ENCODE data around the gene ADNP. TPM values are rescaled to one million over a fixed set of nuclear protein-coding genes. Genes with fewer than 3 reads are reported as not detected.
A peak's percentile ranks its signal among the peaks of the same experiment; 100 is the strongest.

The ADNP gene
- polyA plus RNA-seq, 1 donor (not counting 4 experiments of a cell fraction or from before 2014, with no cell fraction given) = 29.3 TPM

GRCh38 chr20:50932016-50932485 is 814 bp upstream of the ADNP start:
- peak overlapping the region; percentile 58 for H2AFZ ChIP-seq (ENCODE audit: control insufficient read depth, low read length)

DNA sequence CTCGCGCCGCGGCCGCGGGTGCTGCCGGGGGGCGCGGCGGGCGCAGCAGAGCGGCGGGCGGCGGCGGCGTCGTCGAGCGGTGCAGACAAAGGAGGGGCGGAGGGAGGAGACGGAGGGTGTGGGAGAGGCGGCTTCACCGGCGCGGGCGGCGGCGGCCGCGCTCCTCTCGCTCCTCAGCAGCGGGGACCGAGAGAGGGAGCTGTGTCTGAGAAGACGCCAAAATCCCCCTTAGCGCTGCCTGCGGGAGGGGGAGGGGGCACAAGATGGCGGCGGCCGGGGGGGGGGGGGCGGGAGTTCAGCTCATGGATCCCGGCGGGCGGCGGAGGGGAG is 296 bp downstream of the ADNP start:
- Histone ChIP-seq H3K27ac (ENCODE audit: control insufficient read depth, insufficient read depth, low read length) (peak overlapping the region; percentile 94), H3K9me3 (ENCODE audit: control insufficient read depth, low read depth, low read length) (no peaks in the 10 kb centered on the region), H3K79me2 (ENCODE audit: control insufficient read depth, insufficient read depth, low read length) (peaks cover 45% of the 10 kb centered on the region), H2AFZ (ENCODE audit: control insufficient read depth, low read length) (no peak overlapping the region), H3K9me1 (ENCODE audit: control insufficient read depth, extremely low read depth, insufficient read depth, low read length) (no peaks in the 10 kb centered on the region), H4K20me1 (ENCODE audit: control insufficient read depth, extremely low read depth, insufficient read depth, low read length) (no peaks in the 10 kb centered on the region), H3K27me3 (ENCODE audit: control insufficient read depth, extremely low read depth, insufficient read depth, low read length) (no peaks in the 10 kb centered on the region), H3K4me3 (ENCODE audit: control insufficient read depth in 2 of 3, extremely low read depth in 1 of 3, insufficient read depth in 2 of 3, low read depth in 1 of 3, low read length in 3 of 3) (peak overlapping the region; percentile 52 to 86 (median 60)), H3K4me2 (ENCODE audit: control insufficient read depth, extremely low read depth, insufficient read depth, low read depth, low read length) (no peak overlapping the region), H3K36me3 (ENCODE audit: control insufficient read depth in 2 of 2, extremely low read depth in 1 of 2, insufficient read depth in 2 of 2, low read length in 2 of 2) (peaks cover 15 to 26% of the 10 kb centered on the region in 2 experiments), H3K9ac (ENCODE audit: control insufficient read depth, extremely low read depth, insufficient read depth, low read length) (peak overlapping the region; percentile 87), H3K4me1 (ENCODE audit: control insufficient read depth, extremely low read depth, insufficient read depth, low read length) (peaks cover 21% of the 10 kb centered on the region)
- TF ChIP-seq CTCF (optimal IDR thresholded peaks at IDR 0.05 in 1 of 3, IDR thresholded peaks at IDR 0.05 in 1 of 3, conservative IDR thresholded peaks at IDR 0.05 in 1 of 3; ENCODE audit: extremely low read depth in 1 of 3, insufficient read depth in 2 of 3, low read length in 3 of 3) (no peak), EZH2 (IDR thresholded peaks at IDR 0.05; ENCODE audit: low read length) (no peak)
- dilution Hi-C loops (cut with MboI; ENCODE audit: extremely low pct_ligation_motif_present, low sequenced_read_pairs) = no loop called here
- DNase-seq (ENCODE audit: low read depth, low spot score) (no peak), FAIRE-seq (no peak)

More at GRCh38 chr20:50932016-50932485, 814 bp upstream of the ADNP start:
- Histone ChIP-seq H3K27ac (ENCODE audit: control insufficient read depth, insufficient read depth, low read length) (peak overlapping the region; percentile 94), H3K9me1 (ENCODE audit: control insufficient read depth, extremely low read depth, insufficient read depth, low read length) (no peaks in the 10 kb centered on the region), H3K4me2 (ENCODE audit: control insufficient read depth, extremely low read depth, insufficient read depth, low read depth, low read length) (peak overlapping the region; percentile 68), H3K4me3 (ENCODE audit: control insufficient read depth in 2 of 3, extremely low read depth in 1 of 3, insufficient read depth in 2 of 3, low read depth in 1 of 3, low read length in 3 of 3) (peak overlapping the region in 2 of 3 experiments; percentile 1 to 86), H4K20me1 (ENCODE audit: control insufficient read depth, extremely low read depth, insufficient read depth, low read length) (no peaks in the 10 kb centered on the region), H3K27me3 (ENCODE audit: control insufficient read depth, extremely low read depth, insufficient read depth, low read length) (no peaks in the 10 kb centered on the region), H3K79me2 (ENCODE audit: control insufficient read depth, insufficient read depth, low read length) (peaks cover 34% of the 10 kb centered on the region), H3K36me3 (ENCODE audit: control insufficient read depth in 2 of 2, extremely low read depth in 1 of 2, insufficient read depth in 2 of 2, low read length in 2 of 2) (peaks cover 18 to 23% of the 10 kb centered on the region in 2 experiments), H3K9me3 (ENCODE audit: control insufficient read depth, low read depth, low read length) (no peaks in the 10 kb centered on the region), H3K9ac (ENCODE audit: control insufficient read depth, extremely low read depth, insufficient read depth, low read length) (peak overlapping the region; percentile 87), H3K4me1 (ENCODE audit: control insufficient read depth, extremely low read depth, insufficient read depth, low read length) (peaks cover 21% of the 10 kb centered on the region)
- dilution Hi-C loops (cut with MboI; ENCODE audit: extremely low pct_ligation_motif_present, low sequenced_read_pairs) = no loop called here
- no peak for DNase-seq (ENCODE audit: low read depth, low spot score)
- TF ChIP-seq CTCF (optimal IDR thresholded peaks at IDR 0.05 in 1 of 3, IDR thresholded peaks at IDR 0.05 in 1 of 3, conservative IDR thresholded peaks at IDR 0.05 in 1 of 3; ENCODE audit: extremely low read depth in 1 of 3, insufficient read depth in 2 of 3, low read length in 3 of 3) = no peak
- TF ChIP-seq EZH2 (IDR thresholded peaks at IDR 0.05; ENCODE audit: low read length) = no peak
- no peak for FAIRE-seq
